Gastroesophageal sphincter (tissue), 3 donors: ENCODE data around the gene RAD51B.

Experiments
- EP300 ChIP-seq: sonication (generic); formaldehyde crosslinking; IDR thresholded peaks from one replicate; pipeline ENCODE4 v1.6.1; 2017; ENCODE audit warnings: antibody characterized with exemption, mild to moderate bottlenecking
- POLR2A ChIP-seq, 2 donors: fragments of 450-650 bp; IDR thresholded peaks; one replicate each; pipeline ENCODE4 v1.6.1; 2017; ENCODE audit warnings: antibody characterized with exemption in 2 of 2, mild to moderate bottlenecking in 2 of 2, moderate library complexity in 1 of 2
- POLR2AphosphoS5 ChIP-seq: sonication (generic); formaldehyde crosslinking; IDR thresholded peaks from one replicate; pipeline ENCODE4 v1.6.1; 2017; ENCODE audit warnings: antibody characterized with exemption
- TF ChIP-seq, protein P1 (sequence below), 4 experiments: fragments of 200-600 bp in 2 of 4; fragments of 450-650 bp in 2 of 4; sonication (generic) in 1 of 4; IDR thresholded peaks; one replicate each; pipeline ENCODE4 v1.5.1; 2017 to 2019; ENCODE audit warnings: antibody characterized with exemption in 4 of 4, mild to moderate bottlenecking in 2 of 4, moderate library complexity in 2 of 4

DNA sequence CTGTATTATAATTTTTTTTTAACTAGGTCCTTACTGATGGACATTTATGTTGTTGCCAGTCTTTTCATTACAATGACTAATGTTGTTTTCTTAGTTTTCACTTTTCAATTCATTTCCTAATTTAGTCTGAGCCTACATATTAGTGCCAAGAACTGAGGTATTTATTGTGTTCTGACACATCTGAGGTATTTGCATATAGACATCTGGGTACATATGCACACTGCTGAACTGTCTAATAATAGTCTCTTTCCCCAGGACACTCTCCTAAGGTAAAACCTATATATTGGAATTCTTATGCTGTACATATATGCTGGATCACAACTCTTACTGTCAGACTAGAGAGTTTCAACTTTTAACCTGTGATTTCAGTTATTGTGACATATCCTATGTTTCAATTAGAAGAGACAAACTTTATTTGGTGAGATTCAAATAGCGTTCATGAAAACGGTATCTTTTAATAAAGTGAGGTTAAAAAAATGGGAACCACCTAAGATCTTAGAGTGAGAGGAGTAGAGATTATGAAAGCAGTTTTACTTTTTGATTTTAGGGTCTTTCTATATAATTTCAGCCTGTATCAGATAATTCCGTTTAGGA lies 263.2 kb downstream of the RAD51B start:
- no peak for TF ChIP-seq POLR2AphosphoS5
- TF ChIP-seq, protein P1, sequence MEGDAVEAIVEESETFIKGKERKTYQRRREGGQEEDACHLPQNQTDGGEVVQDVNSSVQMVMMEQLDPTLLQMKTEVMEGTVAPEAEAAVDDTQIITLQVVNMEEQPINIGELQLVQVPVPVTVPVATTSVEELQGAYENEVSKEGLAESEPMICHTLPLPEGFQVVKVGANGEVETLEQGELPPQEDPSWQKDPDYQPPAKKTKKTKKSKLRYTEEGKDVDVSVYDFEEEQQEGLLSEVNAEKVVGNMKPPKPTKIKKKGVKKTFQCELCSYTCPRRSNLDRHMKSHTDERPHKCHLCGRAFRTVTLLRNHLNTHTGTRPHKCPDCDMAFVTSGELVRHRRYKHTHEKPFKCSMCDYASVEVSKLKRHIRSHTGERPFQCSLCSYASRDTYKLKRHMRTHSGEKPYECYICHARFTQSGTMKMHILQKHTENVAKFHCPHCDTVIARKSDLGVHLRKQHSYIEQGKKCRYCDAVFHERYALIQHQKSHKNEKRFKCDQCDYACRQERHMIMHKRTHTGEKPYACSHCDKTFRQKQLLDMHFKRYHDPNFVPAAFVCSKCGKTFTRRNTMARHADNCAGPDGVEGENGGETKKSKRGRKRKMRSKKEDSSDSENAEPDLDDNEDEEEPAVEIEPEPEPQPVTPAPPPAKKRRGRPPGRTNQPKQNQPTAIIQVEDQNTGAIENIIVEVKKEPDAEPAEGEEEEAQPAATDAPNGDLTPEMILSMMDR (IDR thresholded peaks at IDR 0.05), result no peak
- TF ChIP-seq POLR2A (IDR thresholded peaks at IDR 0.05), result no peak
- no peak for TF ChIP-seq EP300
